A549 (cell line): ENCODE data around the gene TRAF1. TPM values are rescaled to one million over a fixed set of nuclear protein-coding genes. Genes with fewer than 3 reads are reported as not detected.
A peak's percentile ranks its signal among the peaks of the same experiment; 100 is the strongest.

Experiments used
- ATAC-seq, 2 experiments: fragments of 200-7000 bp in 1 of 2; fragments of >200 bp in 1 of 2; cut with Nextera tagmentation in 1 of 2; cut with Tn5 transposase in 1 of 2; 3 replicates each; pipeline versions ENCODE4 v1.8.0 to v1.9.1; 2018 to 2020; ENCODE audit warnings: mild to moderate bottlenecking in 1 of 2, moderate library complexity in 1 of 2
- CTCF ChIA-PET: fragments of 300-600 bp; sonication (Branson Sonifier 250); formaldehyde crosslinking; extraction: SDS; loops from one replicate; lab custom pipeline; 2021; ENCODE audit warnings: antibody characterized with exemption, inconsistent platforms; lab: Yijun Ruan, JAX
- POLR2A ChIA-PET: fragments of 350-600 bp; formaldehyde crosslinking; extraction: SDS; loops from one replicate; lab custom pipeline; 2021; ENCODE audit warnings: antibody characterized with exemption, inconsistent platforms; lab: Yijun Ruan, JAX
- DNase-seq, 2 experiments: peaks; one replicate each; pipeline versions ENCODE4 v3.0.0 to v3.0.0-alpha.2; 2011 to 2016; ENCODE audit warnings: low read depth in 1 of 2, low spot score in 1 of 2
- FAIRE-seq: peaks from 2 replicates; lab custom pipeline; 2011; peaks lifted over from hg19 to GRCh38; lab: Jason Lieb, UNC
- H3K27ac ChIP-seq, 2 experiments: fragments of >200 bp; sonication (Bioruptor Twin); formaldehyde crosslinking; 3 replicates each; pipeline ENCODE4 v1.5.1; 2016 to 2017
- H3K4me1 ChIP-seq: fragments of >200 bp; sonication (Bioruptor Twin); formaldehyde crosslinking; 3 replicates; pipeline ENCODE4 v1.6.1; 2016
- H3K4me2 ChIP-seq: fragments of >200 bp; sonication (Bioruptor Twin); formaldehyde crosslinking; 3 replicates; pipeline ENCODE4 v1.6.1; 2016
- H3K4me3 ChIP-seq: fragments of >200 bp; sonication (Bioruptor Twin); formaldehyde crosslinking; 3 replicates; pipeline ENCODE4 v1.5.1; 2016
- H3K9me3 ChIP-seq: fragments of >200 bp; sonication (Bioruptor Twin); formaldehyde crosslinking; 3 replicates; pipeline ENCODE4 v1.6.1; 2016
- ATOH8 ChIP-seq: fragments of 250-450 bp; sonication (Bioruptor Pico); IDR thresholded peaks from 2 replicates; pipeline ENCODE4 v1.5.0; 2020; ENCODE audit warnings: low read depth, mild to moderate bottlenecking, moderate library complexity
- BCL3 ChIP-seq: fragments of >200 bp; sonication (Bioruptor Twin); formaldehyde crosslinking; IDR thresholded peaks from 3 replicates; pipeline ENCODE4 v1.6.1; 2016
- CBX2 ChIP-seq: fragments of 200-600 bp; sonication (generic); IDR thresholded peaks from 2 replicates; pipeline ENCODE4 v1.6.1; 2016; ENCODE audit warnings: low read depth, mild to moderate bottlenecking, borderline replicate concordance
- CBX8 ChIP-seq: fragments of 200-600 bp; sonication (generic); IDR thresholded peaks from 2 replicates; pipeline ENCODE4 v1.6.1; 2016
- CHD2 ChIP-seq: fragments of 150-350 bp; IDR thresholded peaks from 2 replicates; pipeline ENCODE4 v1.6.1; 2014; ENCODE audit warnings: low read length; ENCODE audit not compliant: partially characterized antibody
- CHD4 ChIP-seq: fragments of 200-600 bp; sonication (generic); IDR thresholded peaks from 2 replicates; pipeline ENCODE4 v1.6.1; 2016; ENCODE audit warnings: antibody characterized with exemption, mild to moderate bottlenecking, borderline replicate concordance
- E2F6 ChIP-seq: IDR thresholded peaks from 2 replicates; pipeline ENCODE4 v1.6.1; 2012; ENCODE audit warnings: low read depth, borderline replicate concordance
- ELK1 ChIP-seq: fragments of 150-350 bp; IDR thresholded peaks from 2 replicates; pipeline ENCODE4 v1.6.1; 2014; ENCODE audit warnings: low read depth, mild to moderate bottlenecking, low read length
- ESRRA ChIP-seq: fragments of 150-350 bp; IDR thresholded peaks from 2 replicates; pipeline ENCODE4 v1.6.1; 2014; ENCODE audit warnings: mild to moderate bottlenecking, low read length, borderline replicate concordance
- FOSB ChIP-seq: fragments of 250-450 bp; sonication (Bioruptor Pico); IDR thresholded peaks from 2 replicates; pipeline ENCODE4 v1.5.0; 2020; ENCODE audit warnings: mild to moderate bottlenecking, moderate library complexity
- FOSL2 ChIP-seq, 2 experiments: fragments of 450-650 bp in 1 of 2; fragments of >200 bp in 1 of 2; sonication (Bioruptor Twin) in 1 of 2; formaldehyde crosslinking; IDR thresholded peaks; 2 replicates each; pipeline versions ENCODE4 v1.5.0 to v1.6.1; 2016 to 2020; ENCODE audit warnings: mild to moderate bottlenecking in 1 of 2, moderate library complexity in 1 of 2
- FOXS1 ChIP-seq: fragments of 250-450 bp; sonication (Bioruptor Pico); IDR thresholded peaks from 2 replicates; pipeline ENCODE4 v1.5.0; 2020; ENCODE audit warnings: mild to moderate bottlenecking, moderate library complexity
- HDAC2 ChIP-seq: fragments of 200-600 bp; sonication (generic); IDR thresholded peaks from 2 replicates; pipeline ENCODE4 v1.6.1; 2016
- HES2 ChIP-seq: fragments of >200 bp; sonication (Bioruptor Twin); formaldehyde crosslinking; IDR thresholded peaks from 2 replicates; pipeline ENCODE4 v1.6.1; 2016
- HEYL ChIP-seq: fragments of 250-450 bp; sonication (Bioruptor Pico); IDR thresholded peaks from 2 replicates; pipeline ENCODE4 v1.8.0; 2021; ENCODE audit warnings: mild to moderate bottlenecking, moderate library complexity
- HOXA7 ChIP-seq: fragments of 250-450 bp; sonication (Bioruptor Pico); IDR thresholded peaks from 2 replicates; pipeline ENCODE4 v1.5.0; 2020; ENCODE audit warnings: mild to moderate bottlenecking, moderate library complexity
- HOXB5 ChIP-seq: fragments of 250-450 bp; sonication (Bioruptor Pico); IDR thresholded peaks from 2 replicates; pipeline ENCODE4 v1.5.0; 2020; ENCODE audit warnings: mild to moderate bottlenecking, moderate library complexity
- JUN ChIP-seq, 2 experiments: fragments of >200 bp; sonication (Bioruptor Twin); formaldehyde crosslinking; IDR thresholded peaks; 2 replicates in 1 of 2; 3 replicates in 1 of 2; pipeline ENCODE4 v1.6.1; 2016 to 2017
- JUNB ChIP-seq: fragments of >200 bp; sonication (Bioruptor Twin); formaldehyde crosslinking; IDR thresholded peaks from 2 replicates; pipeline ENCODE4 v1.6.1; 2016
- KDM5A ChIP-seq: fragments of 200-600 bp; sonication (generic); IDR thresholded peaks from 2 replicates; pipeline ENCODE4 v1.6.1; 2016; ENCODE audit warnings: antibody characterized with exemption, mild to moderate bottlenecking
- MYC ChIP-seq: IDR thresholded peaks from 2 replicates; pipeline ENCODE4 v1.6.1; 2012; ENCODE audit warnings: mild to moderate bottlenecking, inconsistent platforms, low read length, improper control_type of control experiment, borderline replicate concordance
- POLR2AphosphoS2 ChIP-seq: conservative IDR thresholded peaks from 2 replicates; pipeline ENCODE4 v1.6.1; 2012; ENCODE audit warnings: low read length, improper control_type of control experiment, inconsistent platforms
- RAD21 ChIP-seq, 2 experiments: fragments of >200 bp in 1 of 2; sonication (Bioruptor Twin) in 1 of 2; formaldehyde crosslinking in 1 of 2; IDR thresholded peaks in 1 of 2; conservative IDR thresholded peaks in 1 of 2; 2 replicates in 1 of 2; 3 replicates in 1 of 2; pipeline ENCODE4 v1.6.1; 2012 to 2018; ENCODE audit warnings: inconsistent platforms in 1 of 2
- SREBF2 ChIP-seq: fragments of 450-650 bp; IDR thresholded peaks from 2 replicates; pipeline ENCODE4 v1.6.1; 2014; ENCODE audit warnings: mild to moderate bottlenecking, moderate library complexity
- TFCP2L1 ChIP-seq: fragments of 250-450 bp; sonication (Bioruptor Pico); IDR thresholded peaks from 2 replicates; pipeline ENCODE4 v1.5.0; 2021; ENCODE audit warnings: mild to moderate bottlenecking
- TP53 ChIP-seq: fragments of 250-450 bp; sonication (Bioruptor Pico); IDR thresholded peaks from 2 replicates; pipeline ENCODE4 v1.5.0; 2021; ENCODE audit warnings: mild to moderate bottlenecking, moderate library complexity
- ZC3H11A ChIP-seq: fragments of 450-650 bp; IDR thresholded peaks from 2 replicates; pipeline ENCODE4 v1.6.1; 2014; ENCODE audit warnings: antibody characterized with exemption, mild to moderate bottlenecking
- WGBS: methylation state at CpG from one replicate; pipeline ENCODE4 v1.1.6; 2017; ENCODE audit errors: missing lambda C conversion rate; 5-methylcytosine and 5-hydroxymethylcytosine counted together
- polyA plus RNA-seq, 4 experiments: library from polyadenylated mRNA; depleted of rRNA in 3 of 4; stranded (reverse); fragments of >200 nt; fragmentation: RNase III in 1 of 4; extraction: RNeasy Plus Mini Kit Qiagen cat#74134 plus additional on column Dnase treatment in 1 of 4; gene quantifications; 2 replicates in 3 of 4; 3 replicates in 1 of 4; pipeline ENCODE4 v1.2.3, GENCODE V29; 2011 to 2017
- TF ChIP-seq, protein P1 (sequence below): IDR thresholded peaks from 2 replicates; pipeline ENCODE4 v1.6.1; 2012

Gene TRAF1
- polyA plus RNA-seq, 2 of the 4 experiments (the other 2 are of a cell fraction): 2.0 to 3.4 TPM

GRCh38 chr9:120928483-120929228, 2.1 kb upstream of the TRAF1 start (continued):
- TF ChIP-seq, protein P1, sequence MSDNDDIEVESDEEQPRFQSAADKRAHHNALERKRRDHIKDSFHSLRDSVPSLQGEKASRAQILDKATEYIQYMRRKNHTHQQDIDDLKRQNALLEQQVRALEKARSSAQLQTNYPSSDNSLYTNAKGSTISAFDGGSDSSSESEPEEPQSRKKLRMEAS: peak; percentile 62; the same call in 1 of the 2 replicates
- TF ChIP-seq FOXS1 (CRISPR knock-in tag) (no peak), ZC3H11A (no peak), JUNB (no peak), HDAC2 (no peak), SREBF2 (no peak), RAD21 (conservative IDR thresholded peaks at IDR 0.05 in 1 of 2, IDR thresholded peaks at IDR 0.05 in 1 of 2) (0 out of 5 replicates have a peak, but pooled peaks of 1 of the 2 experiments have one; percentile 10), ATOH8 (CRISPR knock-in tag) (no peak), POLR2AphosphoS2 (no peak), HEYL (CRISPR knock-in tag) (no peak), BCL3 (peak; percentile 66; the same call in 2 of the 3 replicates), CHD4 (no peak), HES2 (no peak), ELK1 (no peak), CHD2 (no peak), CBX2 (no peak), TFCP2L1 (CRISPR knock-in tag) (0 out of 2 replicates have a peak, but pooled peaks have one; percentile 2), KDM5A (no peak), FOSB (no peak)

GRCh38 chr9:120928015-120928482, 1.5 kb upstream of the TRAF1 start:
- TF ChIP-seq HOXB5 (CRISPR knock-in tag) (no peak), TFCP2L1 (CRISPR knock-in tag) (no peak), RAD21 (conservative IDR thresholded peaks at IDR 0.05 in 1 of 2, IDR thresholded peaks at IDR 0.05 in 1 of 2) (no peak), E2F6 (no peak), FOSL2 (IDR thresholded peaks at IDR 0.05) (no peak), FOSL2 (CRISPR knock-in tag; IDR thresholded peaks at IDR 0.05) (no peak), MYC (no peak), JUN (IDR thresholded peaks at IDR 0.05) (no peak), HOXA7 (CRISPR knock-in tag) (no peak), TP53 (no peak), ESRRA (no peak), CBX8 (no peak), CBX2 (no peak)
- POLR2A ChIA-PET: interaction anchor here (1.5 kb wide), 1 partner anchor 11 kb away, joined by 5 read pairs; no protein-coding TSS in a partner anchor
- peaks cover 26% of the 10 kb centered on the region for H3K4me1 ChIP-seq
- no peaks in the 10 kb centered on the region for H3K9me3 ChIP-seq
- 84% methylated on average over 14 of the region's 14 CpGs for WGBS
- CTCF ChIA-PET: interaction anchor here (1.3 to 10.4 kb wide), 2 partner anchors 8 to 32 kb away, joined by 3 to 66 read pairs; no protein-coding TSS in a partner anchor
- H3K4me2 ChIP-seq: peak overlapping the region; percentile 88
- H3K27ac ChIP-seq: peak overlapping the region; percentile 89 to 97
- peak overlapping the region; percentile 77 for H3K4me3 ChIP-seq
- no peak for DNase-seq
- 0 out of 6 replicates have a peak, but pooled peaks of 1 of the 2 experiments have one; percentile 7 for ATAC-seq
- no peak for FAIRE-seq
